NT2/D1 (cell line): ENCODE data around the gene CIBAR2.

Source experiments
- DNase-seq: peaks from one replicate; pipeline ENCODE4 v3.0.0-alpha.2; 2011; ENCODE audit warnings: low read depth, low spot score
- H3K27me3 ChIP-seq: 2 replicates; pipeline ENCODE4 v1.6.0; 2011; ENCODE audit warnings: mild to moderate bottlenecking; ENCODE audit not compliant: insufficient read length, insufficient read depth
- H3K36me3 ChIP-seq: 2 replicates; pipeline ENCODE4 v1.6.1; 2011; ENCODE audit warnings: mild to moderate bottlenecking, low read length, mixed read lengths; ENCODE audit not compliant: insufficient read depth, insufficient read length
- H3K4me1 ChIP-seq: 2 replicates; pipeline ENCODE4 v1.5.1; 2011; ENCODE audit not compliant: insufficient read depth, insufficient read length
- H3K4me3 ChIP-seq: 2 replicates; pipeline ENCODE4 v1.5.1; 2011; ENCODE audit warnings: low read depth; ENCODE audit not compliant: insufficient read length
- H3K9ac ChIP-seq: 2 replicates; pipeline ENCODE4 v1.6.0; 2011; ENCODE audit warnings: low read depth; ENCODE audit not compliant: insufficient read length
- H3K9me3 ChIP-seq: 2 replicates; pipeline ENCODE4 v1.5.1; 2011; ENCODE audit warnings: mild to moderate bottlenecking, low read length; ENCODE audit not compliant: insufficient read depth
- SUZ12 ChIP-seq: IDR thresholded peaks from 2 replicates; pipeline ENCODE4 v1.6.1; 2011; ENCODE audit not compliant: insufficient read length, insufficient read depth; ENCODE audit errors: extremely low read depth
- YY1 ChIP-seq: IDR thresholded peaks from 2 replicates; pipeline ENCODE4 v1.6.1; 2011; ENCODE audit not compliant: insufficient read length, insufficient read depth
- ZNF274 ChIP-seq: IDR thresholded peaks from 2 replicates; pipeline ENCODE4 v1.6.1; 2011; ENCODE audit warnings: mild to moderate bottlenecking, low read depth, low read length

The CIBAR2 gene

GRCh38 chr16:85153656-85154091 is 41.4 kb upstream of the CIBAR2 start:
- no peak for DNase-seq
- TF ChIP-seq ZNF274, result no peak
- TF ChIP-seq YY1, result no peak
- no peak for TF ChIP-seq SUZ12
- no peaks in the 10 kb centered on the region for H3K36me3 ChIP-seq
- no peaks in the 10 kb centered on the region for H3K27me3 ChIP-seq
- no peak overlapping the region for H3K9ac ChIP-seq
- no peaks in the 10 kb centered on the region for H3K9me3 ChIP-seq
- H3K4me3 ChIP-seq, result no peak overlapping the region
- H3K4me1 ChIP-seq, result peaks cover 28% of the 10 kb centered on the region

GRCh38 chr16:85153046-85153445 is 40.8 kb upstream of the CIBAR2 start:
- H3K27me3 ChIP-seq, result no peaks in the 10 kb centered on the region
- H3K9ac ChIP-seq, result no peak overlapping the region
- TF ChIP-seq SUZ12 (no peak), YY1 (no peak), ZNF274 (no peak)
- peaks cover 22% of the 10 kb centered on the region for H3K4me1 ChIP-seq
- no peaks in the 10 kb centered on the region for H3K36me3 ChIP-seq
- no peak overlapping the region for H3K4me3 ChIP-seq
- no peaks in the 10 kb centered on the region for H3K9me3 ChIP-seq
- DNase-seq, result no peak

GRCh38 chr16:85152414-85153030 is 40.2 kb upstream of the CIBAR2 start:
- Histone ChIP-seq H3K27me3 (no peaks in the 10 kb centered on the region), H3K4me1 (peaks cover 19% of the 10 kb centered on the region), H3K9me3 (no peaks in the 10 kb centered on the region), H3K9ac (no peak overlapping the region), H3K4me3 (no peak overlapping the region), H3K36me3 (no peaks in the 10 kb centered on the region)
- no peak for DNase-seq
- TF ChIP-seq ZNF274, result no peak
- no peak for TF ChIP-seq YY1
- no peak for TF ChIP-seq SUZ12

GRCh38 chr16:85151603-85152413 is 39.5 kb upstream of the CIBAR2 start:
- Histone ChIP-seq H3K9ac (peak overlapping the region; percentile 71), H3K4me1 (peaks cover 25% of the 10 kb centered on the region)
- DNase-seq, result no peak

GRCh38 chr16:85151079-85151602 is 38.9 kb upstream of the CIBAR2 start:
- TF ChIP-seq ZNF274 (no peak), YY1 (no peak), SUZ12 (no peak)
- Histone ChIP-seq H3K9me3 (no peaks in the 10 kb centered on the region), H3K9ac (peak overlapping the region; percentile 71), H3K27me3 (no peaks in the 10 kb centered on the region), H3K36me3 (no peaks in the 10 kb centered on the region), H3K4me3 (no peak overlapping the region), H3K4me1 (peaks cover 29% of the 10 kb centered on the region)
- no peak for DNase-seq

More at GRCh38 chr16:85151603-85152413, 39.5 kb upstream of the CIBAR2 start:
- TF ChIP-seq YY1 (no peak), ZNF274 (no peak), SUZ12 (no peak)
- Histone ChIP-seq H3K4me3 (no peak overlapping the region), H3K27me3 (no peaks in the 10 kb centered on the region), H3K9me3 (no peaks in the 10 kb centered on the region), H3K36me3 (no peaks in the 10 kb centered on the region)

GRCh38 chr16:85150331-85150940 is 38.2 kb upstream of the CIBAR2 start:
- H3K4me1 ChIP-seq, result peaks cover 32% of the 10 kb centered on the region
- H3K36me3 ChIP-seq, result no peaks in the 10 kb centered on the region
- H3K9me3 ChIP-seq, result no peaks in the 10 kb centered on the region
- H3K4me3 ChIP-seq, result no peak overlapping the region
- H3K27me3 ChIP-seq, result no peaks in the 10 kb centered on the region
- no peak overlapping the region for H3K9ac ChIP-seq
- no peak for DNase-seq
- TF ChIP-seq YY1 (no peak), SUZ12 (no peak), ZNF274 (no peak)

- H3K4me1 ChIP-seq, result peaks cover 38% of the 10 kb centered on the region
- H3K9me3 ChIP-seq, result no peaks in the 10 kb centered on the region
- no peak overlapping the region for H3K9ac ChIP-seq
- no peak overlapping the region for H3K4me3 ChIP-seq
- H3K36me3 ChIP-seq, result no peaks in the 10 kb centered on the region
- no peaks in the 10 kb centered on the region for H3K27me3 ChIP-seq
- DNase-seq, result no peak
- TF ChIP-seq SUZ12 (no peak), YY1 (no peak), ZNF274 (no peak)
These were observed 37.5 kb upstream of the CIBAR2 start for GRCh38 chr16:85149776-85150175.
